SK-N-MC (cell line): ENCODE results near the gene CELA2A.

ENCODE experiments used
- EZH2 ChIP-seq: fragments of 200-600 bp; sonication (generic); IDR thresholded peaks from one replicate; pipeline ENCODE4 v1.6.1; 2017; ENCODE audit warnings: antibody characterized with exemption
- POLR2AphosphoS5 ChIP-seq: IDR thresholded peaks from 2 replicates; pipeline ENCODE4 v1.6.1; 2012; ENCODE audit warnings: mild to moderate bottlenecking, low read depth, low read length, borderline replicate concordance

GRCh38 chr1:15469361-15469760, 12.8 kb downstream of the CELA2A start:
- TF ChIP-seq EZH2 = no peak
- TF ChIP-seq POLR2AphosphoS5 = no peak
